SK-N-SH (cell line): ENCODE measurements around the gene KIR3DL3.

Source experiments
- EP300 ChIP-seq, 2 experiments: IDR thresholded peaks; 2 replicates each; pipeline versions ENCODE4 v1.4.0 to v1.6.1; 2012; ENCODE audit warnings: borderline replicate concordance in 1 of 2, low read depth in 1 of 2, low read length in 1 of 2
- EZH2phosphoT487 ChIP-seq: fragments of 200-600 bp; sonication (generic); IDR thresholded peaks from 2 replicates; pipeline ENCODE4 v1.6.1; 2017; ENCODE audit warnings: low read depth, mixed run types, mild to moderate bottlenecking, antibody characterized with exemption, moderate library complexity, borderline replicate concordance
- MXI1 ChIP-seq: IDR thresholded peaks from 2 replicates; pipeline ENCODE4 v1.6.1; 2012; ENCODE audit warnings: mild to moderate bottlenecking, low read depth, low read length, improper control_type of control experiment
- POLR2AphosphoS5 ChIP-seq: IDR thresholded peaks from 2 replicates; pipeline ENCODE4 v1.6.1; 2012; ENCODE audit warnings: low read depth, low read length
- TAF1 ChIP-seq: IDR thresholded peaks from 2 replicates; pipeline ENCODE4 v1.6.1; 2012; ENCODE audit warnings: low read depth, mild to moderate bottlenecking, low read length, moderate library complexity, borderline replicate concordance
- TEAD4 ChIP-seq: IDR thresholded peaks from 2 replicates; pipeline ENCODE4 v1.4.0; 2012; ENCODE audit warnings: mild to moderate bottlenecking, borderline replicate concordance; ENCODE audit not compliant: insufficient read depth
- TF ChIP-seq, protein P1 (sequence below): IDR thresholded peaks from 2 replicates; pipeline ENCODE4 v1.4.0; 2012; ENCODE audit warnings: low read depth
- TF ChIP-seq, protein P2 (sequence below): fragments of 200-600 bp; sonication (generic); IDR thresholded peaks from 2 replicates; pipeline ENCODE4 v1.6.1; 2017; ENCODE audit warnings: antibody characterized with exemption, mild to moderate bottlenecking, moderate library complexity
- TF ChIP-seq, protein P3 (sequence below): IDR thresholded peaks from 2 replicates; pipeline ENCODE4 v1.4.0; 2012; ENCODE audit warnings: low read depth, borderline replicate concordance

DNA sequence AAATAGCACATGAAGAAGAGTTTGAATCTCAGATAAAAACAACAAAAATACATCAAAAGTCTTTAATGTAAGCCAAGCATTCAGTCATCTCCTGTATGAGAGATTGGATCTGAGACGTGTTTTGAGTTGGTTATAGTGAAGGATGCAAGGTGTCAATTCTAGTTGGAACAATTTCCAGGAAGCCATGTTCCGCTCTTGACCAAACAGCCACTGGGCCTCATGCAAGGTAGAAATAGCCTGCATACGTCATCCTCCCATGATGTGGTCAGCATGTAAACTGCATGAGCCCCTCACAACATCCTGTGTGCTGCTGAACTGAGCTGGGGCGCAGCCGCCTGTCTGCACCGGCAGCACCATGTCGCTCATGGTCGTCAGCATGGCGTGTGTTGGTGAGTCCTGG is at the start of gene KIR3DL3:
- TF ChIP-seq, protein P1, sequence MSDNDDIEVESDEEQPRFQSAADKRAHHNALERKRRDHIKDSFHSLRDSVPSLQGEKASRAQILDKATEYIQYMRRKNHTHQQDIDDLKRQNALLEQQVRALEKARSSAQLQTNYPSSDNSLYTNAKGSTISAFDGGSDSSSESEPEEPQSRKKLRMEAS, result no peak
- TF ChIP-seq POLR2AphosphoS5 (no peak), EZH2phosphoT487 (no peak), TEAD4 (no peak), TAF1 (no peak), EP300 (IDR thresholded peaks at IDR 0.05; ENCODE audit: borderline replicate concordance in 1 of 2, low read depth in 1 of 2, low read length in 1 of 2) (no peak), MXI1 (no peak)
- TF ChIP-seq, protein P2, sequence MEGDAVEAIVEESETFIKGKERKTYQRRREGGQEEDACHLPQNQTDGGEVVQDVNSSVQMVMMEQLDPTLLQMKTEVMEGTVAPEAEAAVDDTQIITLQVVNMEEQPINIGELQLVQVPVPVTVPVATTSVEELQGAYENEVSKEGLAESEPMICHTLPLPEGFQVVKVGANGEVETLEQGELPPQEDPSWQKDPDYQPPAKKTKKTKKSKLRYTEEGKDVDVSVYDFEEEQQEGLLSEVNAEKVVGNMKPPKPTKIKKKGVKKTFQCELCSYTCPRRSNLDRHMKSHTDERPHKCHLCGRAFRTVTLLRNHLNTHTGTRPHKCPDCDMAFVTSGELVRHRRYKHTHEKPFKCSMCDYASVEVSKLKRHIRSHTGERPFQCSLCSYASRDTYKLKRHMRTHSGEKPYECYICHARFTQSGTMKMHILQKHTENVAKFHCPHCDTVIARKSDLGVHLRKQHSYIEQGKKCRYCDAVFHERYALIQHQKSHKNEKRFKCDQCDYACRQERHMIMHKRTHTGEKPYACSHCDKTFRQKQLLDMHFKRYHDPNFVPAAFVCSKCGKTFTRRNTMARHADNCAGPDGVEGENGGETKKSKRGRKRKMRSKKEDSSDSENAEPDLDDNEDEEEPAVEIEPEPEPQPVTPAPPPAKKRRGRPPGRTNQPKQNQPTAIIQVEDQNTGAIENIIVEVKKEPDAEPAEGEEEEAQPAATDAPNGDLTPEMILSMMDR, result no peak
- TF ChIP-seq, protein P3, sequence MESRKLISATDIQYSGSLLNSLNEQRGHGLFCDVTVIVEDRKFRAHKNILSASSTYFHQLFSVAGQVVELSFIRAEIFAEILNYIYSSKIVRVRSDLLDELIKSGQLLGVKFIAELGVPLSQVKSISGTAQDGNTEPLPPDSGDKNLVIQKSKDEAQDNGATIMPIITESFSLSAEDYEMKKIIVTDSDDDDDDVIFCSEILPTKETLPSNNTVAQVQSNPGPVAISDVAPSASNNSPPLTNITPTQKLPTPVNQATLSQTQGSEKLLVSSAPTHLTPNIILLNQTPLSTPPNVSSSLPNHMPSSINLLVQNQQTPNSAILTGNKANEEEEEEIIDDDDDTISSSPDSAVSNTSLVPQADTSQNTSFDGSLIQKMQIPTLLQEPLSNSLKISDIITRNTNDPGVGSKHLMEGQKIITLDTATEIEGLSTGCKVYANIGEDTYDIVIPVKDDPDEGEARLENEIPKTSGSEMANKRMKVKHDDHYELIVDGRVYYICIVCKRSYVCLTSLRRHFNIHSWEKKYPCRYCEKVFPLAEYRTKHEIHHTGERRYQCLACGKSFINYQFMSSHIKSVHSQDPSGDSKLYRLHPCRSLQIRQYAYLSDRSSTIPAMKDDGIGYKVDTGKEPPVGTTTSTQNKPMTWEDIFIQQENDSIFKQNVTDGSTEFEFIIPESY, result no peak
